ENCODE results near the gene CEP192. TPM values are rescaled to one million over a fixed set of nuclear protein-coding genes. Genes with fewer than 3 reads are reported as not detected.

Gene CEP192, protein sequence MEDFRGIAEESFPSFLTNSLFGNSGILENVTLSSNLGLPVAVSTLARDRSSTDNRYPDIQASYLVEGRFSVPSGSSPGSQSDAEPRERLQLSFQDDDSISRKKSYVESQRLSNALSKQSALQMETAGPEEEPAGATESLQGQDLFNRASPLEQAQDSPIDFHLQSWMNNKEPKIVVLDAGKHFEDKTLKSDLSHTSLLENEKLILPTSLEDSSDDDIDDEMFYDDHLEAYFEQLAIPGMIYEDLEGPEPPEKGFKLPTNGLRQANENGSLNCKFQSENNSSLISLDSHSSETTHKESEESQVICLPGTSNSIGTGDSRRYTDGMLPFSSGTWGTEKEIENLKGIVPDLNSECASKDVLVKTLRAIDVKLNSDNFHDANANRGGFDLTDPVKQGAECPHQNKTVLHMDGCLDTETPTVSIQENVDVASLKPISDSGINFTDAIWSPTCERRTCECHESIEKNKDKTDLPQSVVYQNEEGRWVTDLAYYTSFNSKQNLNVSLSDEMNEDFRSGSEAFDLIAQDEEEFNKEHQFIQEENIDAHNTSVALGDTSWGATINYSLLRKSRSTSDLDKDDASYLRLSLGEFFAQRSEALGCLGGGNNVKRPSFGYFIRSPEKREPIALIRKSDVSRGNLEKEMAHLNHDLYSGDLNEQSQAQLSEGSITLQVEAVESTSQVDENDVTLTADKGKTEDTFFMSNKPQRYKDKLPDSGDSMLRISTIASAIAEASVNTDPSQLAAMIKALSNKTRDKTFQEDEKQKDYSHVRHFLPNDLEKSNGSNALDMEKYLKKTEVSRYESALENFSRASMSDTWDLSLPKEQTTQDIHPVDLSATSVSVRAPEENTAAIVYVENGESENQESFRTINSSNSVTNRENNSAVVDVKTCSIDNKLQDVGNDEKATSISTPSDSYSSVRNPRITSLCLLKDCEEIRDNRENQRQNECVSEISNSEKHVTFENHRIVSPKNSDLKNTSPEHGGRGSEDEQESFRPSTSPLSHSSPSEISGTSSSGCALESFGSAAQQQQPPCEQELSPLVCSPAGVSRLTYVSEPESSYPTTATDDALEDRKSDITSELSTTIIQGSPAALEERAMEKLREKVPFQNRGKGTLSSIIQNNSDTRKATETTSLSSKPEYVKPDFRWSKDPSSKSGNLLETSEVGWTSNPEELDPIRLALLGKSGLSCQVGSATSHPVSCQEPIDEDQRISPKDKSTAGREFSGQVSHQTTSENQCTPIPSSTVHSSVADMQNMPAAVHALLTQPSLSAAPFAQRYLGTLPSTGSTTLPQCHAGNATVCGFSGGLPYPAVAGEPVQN (N-terminal part only)
- total RNA-seq, result 10 to 100 TPM; 32.2 to 49.2 TPM

DNA sequence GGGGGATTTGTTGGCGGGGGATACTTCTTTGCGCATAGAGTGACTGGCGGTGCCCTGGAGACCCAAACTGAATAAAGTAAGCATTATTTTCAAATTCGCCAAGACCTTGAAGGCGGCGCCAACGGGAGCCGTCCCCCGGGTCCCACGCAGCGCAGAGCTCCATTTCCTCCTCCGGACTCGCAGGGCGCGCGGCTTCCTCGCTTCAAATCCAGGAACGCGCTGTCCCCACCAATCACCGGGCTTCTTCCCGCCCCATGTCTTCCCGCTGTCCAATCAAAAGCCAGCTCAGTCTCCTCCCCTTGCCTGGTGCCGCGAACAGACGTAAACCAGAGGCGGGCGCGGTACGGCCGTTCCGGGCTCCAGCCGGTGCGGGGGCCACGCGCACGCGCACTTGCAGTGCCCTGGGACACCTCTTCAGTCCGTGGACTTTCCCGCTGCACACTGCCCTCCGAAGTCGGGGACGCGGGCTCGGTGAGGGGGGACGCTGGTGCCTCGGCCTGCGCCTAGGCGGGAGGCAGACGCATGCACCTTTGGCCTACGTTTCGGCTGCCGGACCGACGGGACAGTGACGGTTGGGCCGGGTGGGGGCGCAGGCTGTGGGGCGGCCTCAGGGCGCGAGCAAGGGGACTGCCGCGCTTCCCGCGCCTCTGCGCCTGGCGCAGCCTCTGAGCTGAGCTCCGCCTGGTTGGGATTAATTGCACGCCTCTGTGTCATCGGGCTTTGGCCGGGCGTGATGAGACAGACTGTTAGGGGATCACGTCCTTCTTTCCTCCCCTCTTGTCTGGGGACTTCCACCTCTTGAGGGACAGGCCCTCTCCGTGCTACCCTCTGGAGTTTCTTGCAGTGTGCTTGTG is at the start of gene CEP192:
Gene CEP192, plus strand, starts transcription at position 396 of the 854 bp plus-strand sequence. CDS start 8,063 bp downstream, outside the sequence.
- Mint-ChIP-seq H3K36me3 (peaks cover 12% of the 10 kb centered on the region), H3K4me1 (ENCODE audit: low read depth in 2 of 2) (peaks cover 15 to 32% of the 10 kb centered on the region in 2 donors), H3K27ac (peak within 1 kb of the TSS; percentile 86 to 95), H3K4me3 (peak within 1 kb of the TSS; percentile 93), H3K27me3 (no peaks in the 10 kb centered on the region), H3K9me3 (no peaks in the 10 kb centered on the region)
- DNase-seq (ENCODE audit: low spot score), result peak; percentile 98
- peak; percentile 94 to 98 for ATAC-seq

DNA sequence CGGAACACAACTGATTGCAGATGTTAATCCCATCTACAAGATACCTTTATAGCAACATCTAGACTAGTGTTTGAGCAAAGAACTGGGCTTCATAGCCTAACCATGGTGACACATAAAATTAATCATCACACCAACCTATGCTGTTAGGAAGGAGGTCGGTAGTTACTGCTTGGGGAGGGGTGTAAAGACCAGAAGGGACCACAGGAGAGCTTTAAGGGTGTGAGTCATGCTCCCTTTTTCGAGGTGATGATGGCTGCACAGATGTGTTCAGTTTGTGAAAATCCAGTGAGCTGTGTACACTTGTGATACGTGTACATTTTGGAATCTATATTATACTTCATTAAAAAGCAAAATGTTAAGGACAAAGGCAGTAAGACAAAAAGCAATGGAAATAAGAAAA is 47.9 kb upstream of the CEP192 start:
- peaks cover 18 to 26% of the 10 kb centered on the region in 2 donors for H3K4me1 Mint-ChIP-seq (ENCODE audit: low read depth in 2 of 2)
- H3K9me3 Mint-ChIP-seq, result no peaks in the 10 kb centered on the region
- H3K36me3 Mint-ChIP-seq, result no peaks in the 10 kb centered on the region
- H3K4me3 Mint-ChIP-seq, result no peak overlapping the region
- no peak overlapping the region for H3K27ac Mint-ChIP-seq
- no peak for ATAC-seq
- peaks cover 0 to 3% of the 10 kb centered on the region in 2 donors for H3K27me3 Mint-ChIP-seq
- no peak for DNase-seq (ENCODE audit: low spot score)

DNA sequence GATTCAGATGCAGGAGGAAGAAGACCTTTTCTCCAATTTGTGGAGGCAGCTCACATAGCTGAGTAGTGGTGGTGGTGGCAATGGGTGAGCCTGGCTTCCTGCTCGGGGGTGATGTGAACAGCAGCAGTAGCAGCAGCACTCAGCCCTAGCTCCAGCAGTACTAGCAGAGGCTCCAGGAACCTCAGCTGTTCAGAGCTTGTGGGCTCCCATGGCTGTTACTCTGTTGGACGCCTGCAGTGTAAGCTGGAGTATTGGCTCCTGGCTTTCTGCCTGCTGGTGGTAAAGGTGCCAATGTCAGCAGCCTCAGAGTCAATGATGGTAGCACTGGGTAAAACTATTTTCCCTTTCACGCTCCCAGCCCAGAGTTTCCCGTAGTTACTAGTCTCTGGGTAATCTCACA is 46.5 kb upstream of the CEP192 start:
- H3K4me1 Mint-ChIP-seq (ENCODE audit: low read depth in 2 of 2), result peaks cover 18 to 28% of the 10 kb centered on the region in 2 donors
- ATAC-seq (no peak), DNase-seq (ENCODE audit: low spot score) (no peak)
- H3K9me3 Mint-ChIP-seq, result no peaks in the 10 kb centered on the region
- H3K4me3 Mint-ChIP-seq, result no peak overlapping the region
- peaks cover 0 to 3% of the 10 kb centered on the region in 2 donors for H3K27me3 Mint-ChIP-seq
- H3K27ac Mint-ChIP-seq, result no peak overlapping the region
- H3K36me3 Mint-ChIP-seq, result no peaks in the 10 kb centered on the region

DNA sequence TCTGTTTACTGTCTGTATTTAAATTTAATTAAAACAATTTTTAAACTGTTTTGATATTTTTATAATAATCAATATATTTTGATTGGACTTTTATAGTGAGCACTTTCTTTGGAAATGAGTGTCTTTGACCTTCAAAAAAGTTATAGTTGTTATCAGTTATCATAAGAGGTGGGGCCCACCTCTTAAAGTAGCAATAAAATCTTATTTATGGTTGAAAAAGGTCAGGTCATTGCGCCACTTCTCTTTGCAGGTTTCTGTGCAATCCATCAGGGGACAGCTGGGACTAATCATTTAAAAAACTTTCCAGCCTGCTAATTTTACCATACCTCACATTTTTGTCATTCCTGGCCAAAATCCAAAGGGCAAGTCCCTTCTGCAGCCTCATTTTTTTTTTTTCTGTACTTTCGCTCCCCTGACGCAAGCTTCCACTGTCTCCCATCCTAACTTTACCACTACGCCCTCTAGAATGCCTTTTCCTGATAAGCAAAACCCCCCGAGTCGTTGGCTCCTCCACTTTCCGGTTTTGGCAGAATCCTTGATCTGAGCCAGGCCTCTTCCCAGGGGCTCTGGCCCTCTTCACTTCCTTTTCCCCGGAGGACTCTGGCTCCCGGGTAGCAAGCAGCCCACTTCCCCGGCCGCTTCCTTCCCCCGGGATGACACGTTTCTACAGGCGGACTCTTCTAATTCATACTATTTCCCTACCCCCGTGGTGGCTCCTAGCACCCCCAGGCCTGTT is 44.4 kb upstream of the CEP192 start:
- no peaks in the 10 kb centered on the region for H3K27me3 Mint-ChIP-seq
- no peaks in the 10 kb centered on the region for H3K9me3 Mint-ChIP-seq
- ATAC-seq (no peak), DNase-seq (ENCODE audit: low spot score) (no peak)
- peak overlapping the region; percentile 99 for H3K4me3 Mint-ChIP-seq
- no peaks in the 10 kb centered on the region for H3K36me3 Mint-ChIP-seq
- H3K4me1 Mint-ChIP-seq (ENCODE audit: low read depth in 2 of 2), result peaks cover 25 to 35% of the 10 kb centered on the region in 2 donors
- H3K27ac Mint-ChIP-seq, result peak overlapping the region; percentile 91

DNA sequence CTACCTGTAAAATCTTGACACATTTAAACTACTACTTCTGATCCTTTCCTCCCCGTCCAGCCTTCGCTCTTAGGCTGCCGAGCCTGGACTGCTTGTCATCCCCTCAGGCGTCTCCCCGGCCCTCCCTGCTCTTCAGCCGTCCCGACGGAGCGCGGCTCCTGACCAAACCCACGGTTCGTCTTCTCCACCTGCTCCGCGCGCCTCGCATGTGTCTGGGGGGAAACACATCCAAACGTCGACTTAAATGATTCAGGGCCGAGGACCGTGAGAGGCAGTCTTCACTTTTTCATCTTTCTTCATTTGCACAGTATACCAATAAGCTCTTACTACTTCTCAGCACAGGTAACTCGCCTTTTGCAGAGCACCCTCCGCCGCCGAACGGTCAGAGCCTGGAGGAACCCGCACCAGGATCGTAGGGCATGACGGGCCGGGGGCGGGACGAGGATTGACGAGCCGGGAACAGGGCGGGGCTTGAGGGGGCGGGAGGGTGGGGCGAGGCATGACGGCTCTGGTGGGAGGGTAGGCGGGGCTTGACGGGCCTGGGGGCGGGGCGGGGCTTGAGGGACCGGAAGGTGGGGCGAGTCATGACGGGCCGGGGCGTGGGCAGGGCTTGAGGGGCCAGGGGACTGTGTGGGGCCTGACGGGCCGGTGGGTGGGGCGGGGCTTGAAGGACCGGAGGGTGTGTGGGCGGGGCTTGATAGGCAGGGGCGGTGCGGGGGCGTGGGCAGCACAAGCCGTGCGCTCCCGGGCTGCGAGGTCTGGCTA is 43.7 kb upstream of the CEP192 start, which contains the start of gene SEH1L:
Gene SEH1L, plus strand, starts transcription at position 727 of the 765 bp plus-strand sequence. CDS start 111 bp downstream, outside the sequence.
- peak within 1 kb of the TSS; percentile 99 for H3K4me3 Mint-ChIP-seq
- ATAC-seq (peak; percentile 96), DNase-seq (ENCODE audit: low spot score) (peak; percentile 100)
- H3K27ac Mint-ChIP-seq, result peak within 1 kb of the TSS; percentile 91
- H3K4me1 Mint-ChIP-seq (ENCODE audit: low read depth in 2 of 2), result peaks cover 25 to 35% of the 10 kb centered on the region in 2 donors
- H3K36me3 Mint-ChIP-seq, result no peaks in the 10 kb centered on the region
- H3K27me3 Mint-ChIP-seq, result no peaks in the 10 kb centered on the region
- no peaks in the 10 kb centered on the region for H3K9me3 Mint-ChIP-seq

DNA sequence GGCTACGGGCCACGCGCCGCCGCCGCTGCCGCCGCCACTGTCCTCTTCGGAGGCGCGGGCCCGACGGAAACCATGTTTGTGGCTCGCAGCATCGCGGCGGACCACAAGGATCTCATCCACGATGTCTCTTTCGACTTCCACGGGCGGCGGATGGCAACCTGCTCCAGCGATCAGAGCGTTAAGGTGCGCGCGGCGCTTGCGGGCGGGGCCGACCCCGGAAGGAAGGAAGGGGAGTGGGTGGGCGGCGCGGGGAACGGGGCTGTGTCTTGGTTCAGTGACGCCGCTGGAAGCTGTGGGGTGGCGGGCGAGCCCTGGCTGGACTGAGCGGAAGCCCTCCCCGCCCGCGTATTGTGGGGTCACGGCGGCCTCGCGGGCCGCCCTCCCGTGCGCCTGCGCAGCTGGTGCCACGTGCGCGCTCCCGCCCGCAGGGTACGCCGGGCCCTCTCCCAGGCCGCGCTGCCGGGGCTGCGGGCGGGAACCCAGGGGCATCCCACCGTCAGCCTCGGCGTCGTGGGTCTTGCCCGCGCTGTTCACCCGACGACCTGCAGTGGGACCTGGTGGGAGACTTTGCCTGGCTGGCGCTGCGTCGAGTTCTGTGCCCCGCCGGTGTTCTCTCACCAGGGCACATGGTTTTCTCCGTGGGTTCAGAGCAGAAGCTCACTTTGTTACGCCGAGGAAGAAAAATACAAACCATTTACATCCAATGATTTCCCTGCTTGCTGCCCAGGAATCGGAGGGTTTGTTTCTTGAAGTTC is 42.9 kb upstream of the CEP192 start:
- H3K4me3 Mint-ChIP-seq, result peak overlapping the region; percentile 99
- H3K4me1 Mint-ChIP-seq (ENCODE audit: low read depth in 2 of 2), result peaks cover 26 to 30% of the 10 kb centered on the region in 2 donors
- DNase-seq (ENCODE audit: low spot score), result peak; percentile 99
- H3K36me3 Mint-ChIP-seq, result peaks cover 4% of the 10 kb centered on the region
- no peaks in the 10 kb centered on the region for H3K9me3 Mint-ChIP-seq
- H3K27me3 Mint-ChIP-seq, result no peaks in the 10 kb centered on the region
- ATAC-seq, result peak; percentile 92
- H3K27ac Mint-ChIP-seq, result peak overlapping the region; percentile 91

DNA sequence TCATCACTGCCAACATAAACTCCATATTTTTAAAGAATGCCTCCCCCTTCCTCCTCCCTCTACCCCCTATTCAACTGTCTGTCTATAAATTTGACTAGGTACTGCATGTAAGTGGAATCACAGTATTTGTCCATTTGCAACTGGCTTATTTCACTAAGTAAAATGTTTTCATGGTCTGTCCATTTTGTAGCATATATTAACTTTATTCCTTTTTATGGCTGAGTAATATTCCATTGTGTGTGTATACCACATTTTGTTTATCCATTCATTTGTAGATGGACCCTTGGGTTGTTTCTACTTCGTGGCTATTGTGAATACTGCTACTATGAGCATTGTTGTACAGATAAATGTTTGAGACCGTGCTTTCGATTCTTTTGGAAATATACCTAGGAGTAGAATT is 32.7 kb upstream of the CEP192 start:
- ATAC-seq (no peak), DNase-seq (ENCODE audit: low spot score) (no peak)
- peaks cover 0 to 4% of the 10 kb centered on the region in 2 donors for H3K4me1 Mint-ChIP-seq (ENCODE audit: low read depth in 2 of 2)
- H3K27ac Mint-ChIP-seq, result no peak overlapping the region
- H3K4me3 Mint-ChIP-seq, result no peak overlapping the region
- H3K36me3 Mint-ChIP-seq, result peaks cover 6% of the 10 kb centered on the region
- no peaks in the 10 kb centered on the region for H3K27me3 Mint-ChIP-seq
- no peaks in the 10 kb centered on the region for H3K9me3 Mint-ChIP-seq

DNA sequence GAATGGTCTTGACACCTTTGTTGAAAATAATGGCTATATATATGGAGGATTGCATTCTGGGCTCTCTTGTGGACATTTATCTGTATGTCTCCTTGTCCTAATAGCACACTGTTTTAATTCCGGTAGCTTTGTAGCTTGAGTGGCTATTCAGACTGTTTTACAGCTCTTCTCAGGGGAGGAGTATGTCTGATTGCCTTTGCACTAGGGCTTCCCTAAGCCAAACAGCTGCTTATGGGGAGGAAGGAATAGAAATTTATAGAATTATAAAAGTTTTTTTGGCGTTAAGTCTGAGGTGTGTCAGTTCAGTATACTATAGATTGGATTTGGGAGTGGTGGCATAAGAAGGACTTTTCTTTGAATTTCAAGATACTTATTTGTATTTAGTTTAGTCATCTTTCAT is 30.8 kb upstream of the CEP192 start:
- Mint-ChIP-seq H3K27me3 (no peaks in the 10 kb centered on the region), H3K4me3 (no peak overlapping the region), H3K27ac (no peak overlapping the region), H3K36me3 (peaks cover 7% of the 10 kb centered on the region), H3K4me1 (ENCODE audit: low read depth in 2 of 2) (peaks cover 0 to 4% of the 10 kb centered on the region in 2 donors), H3K9me3 (no peaks in the 10 kb centered on the region)
- ATAC-seq, result no peak
- DNase-seq (ENCODE audit: low spot score), result no peak

DNA sequence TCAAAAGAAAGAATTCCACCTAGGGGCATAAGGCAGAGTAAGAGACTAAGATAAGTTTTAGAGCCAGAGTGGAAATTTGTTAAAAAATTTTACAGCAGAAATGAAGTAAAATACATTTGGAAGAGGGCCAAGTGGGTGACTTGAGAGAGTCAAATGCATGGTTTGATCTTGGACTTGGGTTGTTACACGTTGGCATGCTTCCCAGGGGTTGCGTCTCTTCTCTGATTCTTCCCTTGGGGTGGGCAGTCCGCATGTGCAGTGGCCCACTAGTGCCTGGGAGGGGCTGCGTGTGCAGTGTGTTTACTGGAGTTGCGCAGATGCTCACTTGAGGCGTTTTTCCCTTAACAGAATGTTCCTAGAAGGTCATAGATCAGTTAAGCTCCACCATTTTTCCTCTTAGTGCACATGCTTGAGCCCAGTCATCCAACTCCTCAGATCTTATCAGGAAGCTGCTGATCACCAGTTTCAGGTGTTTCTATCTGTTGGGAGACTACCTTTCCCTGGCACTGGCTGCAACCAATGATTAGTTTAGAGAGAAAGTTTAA is 30.2 kb upstream of the CEP192 start:
- H3K4me3 Mint-ChIP-seq, result no peak overlapping the region
- DNase-seq (ENCODE audit: low spot score) (no peak), ATAC-seq (no peak)
- H3K9me3 Mint-ChIP-seq, result no peaks in the 10 kb centered on the region
- H3K36me3 Mint-ChIP-seq, result peaks cover 12% of the 10 kb centered on the region
- no peak overlapping the region for H3K27ac Mint-ChIP-seq
- no peaks in the 10 kb centered on the region for H3K27me3 Mint-ChIP-seq
- H3K4me1 Mint-ChIP-seq (ENCODE audit: low read depth in 2 of 2), result peaks cover 0 to 4% of the 10 kb centered on the region in 2 donors

DNA sequence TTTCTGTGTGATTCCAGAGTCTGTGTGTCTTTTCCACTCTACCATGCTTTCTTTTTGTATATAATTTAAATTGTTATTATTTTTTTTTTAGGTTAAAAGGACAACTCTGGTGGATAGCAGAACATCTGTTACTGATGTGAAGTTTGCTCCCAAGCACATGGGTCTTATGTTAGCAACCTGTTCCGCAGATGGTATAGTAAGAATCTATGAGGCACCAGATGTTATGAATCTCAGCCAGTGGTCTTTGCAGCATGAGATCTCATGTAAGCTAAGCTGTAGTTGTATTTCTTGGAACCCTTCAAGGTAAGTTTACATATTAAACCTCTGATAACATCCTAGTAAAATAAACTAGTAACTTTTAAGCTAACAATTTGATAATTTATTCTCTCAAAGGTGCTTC is 28.1 kb upstream of the CEP192 start:
- peaks cover 14% of the 10 kb centered on the region for H3K36me3 Mint-ChIP-seq
- no peak overlapping the region for H3K4me3 Mint-ChIP-seq
- DNase-seq (ENCODE audit: low spot score), result no peak
- ATAC-seq, result no peak
- peaks cover 2 to 3% of the 10 kb centered on the region in 2 donors for H3K4me1 Mint-ChIP-seq (ENCODE audit: low read depth in 2 of 2)
- H3K9me3 Mint-ChIP-seq, result no peaks in the 10 kb centered on the region
- H3K27ac Mint-ChIP-seq, result no peak overlapping the region
- H3K27me3 Mint-ChIP-seq, result no peaks in the 10 kb centered on the region

DNA sequence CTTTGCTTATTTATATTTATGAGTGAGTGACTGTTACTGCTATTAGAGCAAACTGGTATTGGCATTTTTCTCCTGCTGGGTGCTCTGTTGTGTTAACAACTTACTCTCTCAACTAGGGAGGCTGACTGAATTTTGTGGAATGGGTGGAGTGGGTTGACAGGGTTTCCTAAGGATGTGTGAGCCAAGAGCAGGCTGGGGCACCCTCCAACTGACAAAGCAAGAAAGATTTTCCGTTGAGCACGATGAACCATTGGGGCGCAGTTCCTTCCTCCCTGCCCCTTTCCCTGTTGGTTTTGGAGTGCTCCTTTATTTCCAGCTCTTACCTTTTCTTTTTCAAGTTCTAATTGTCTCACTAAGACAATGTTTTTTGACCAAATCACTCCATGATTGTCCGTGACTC is 23.0 kb upstream of the CEP192 start:
- peaks cover 6 to 10% of the 10 kb centered on the region in 2 donors for H3K4me1 Mint-ChIP-seq (ENCODE audit: low read depth in 2 of 2)
- H3K9me3 Mint-ChIP-seq, result no peaks in the 10 kb centered on the region
- no peak for ATAC-seq
- H3K4me3 Mint-ChIP-seq, result no peak overlapping the region
- H3K27me3 Mint-ChIP-seq, result no peaks in the 10 kb centered on the region
- no peak overlapping the region for H3K27ac Mint-ChIP-seq
- peaks cover 30% of the 10 kb centered on the region for H3K36me3 Mint-ChIP-seq
- DNase-seq (ENCODE audit: low spot score), result no peak
